ENCODE measurements around the gene ITPRID2. TPM values are rescaled to one million over a fixed set of nuclear protein-coding genes. Genes with fewer than 3 reads are reported as not detected.

ITPRID2 gene
- total and polyA plus RNA-seq, 8 donors, result 90.6 to 175 (median 101) TPM

- DNase-seq (no peak), ATAC-seq (peak; percentile 38)
- H3K27me3 ChIP-seq, result no peaks in the 10 kb centered on the region
- H3K9me3 ChIP-seq, result no peaks in the 10 kb centered on the region
- no peak overlapping the region for H3K4me3 ChIP-seq
- H3K36me3 ChIP-seq, result peaks cover 0 to 46% of the 10 kb centered on the region in 2 donors
- TF ChIP-seq, protein P1, sequence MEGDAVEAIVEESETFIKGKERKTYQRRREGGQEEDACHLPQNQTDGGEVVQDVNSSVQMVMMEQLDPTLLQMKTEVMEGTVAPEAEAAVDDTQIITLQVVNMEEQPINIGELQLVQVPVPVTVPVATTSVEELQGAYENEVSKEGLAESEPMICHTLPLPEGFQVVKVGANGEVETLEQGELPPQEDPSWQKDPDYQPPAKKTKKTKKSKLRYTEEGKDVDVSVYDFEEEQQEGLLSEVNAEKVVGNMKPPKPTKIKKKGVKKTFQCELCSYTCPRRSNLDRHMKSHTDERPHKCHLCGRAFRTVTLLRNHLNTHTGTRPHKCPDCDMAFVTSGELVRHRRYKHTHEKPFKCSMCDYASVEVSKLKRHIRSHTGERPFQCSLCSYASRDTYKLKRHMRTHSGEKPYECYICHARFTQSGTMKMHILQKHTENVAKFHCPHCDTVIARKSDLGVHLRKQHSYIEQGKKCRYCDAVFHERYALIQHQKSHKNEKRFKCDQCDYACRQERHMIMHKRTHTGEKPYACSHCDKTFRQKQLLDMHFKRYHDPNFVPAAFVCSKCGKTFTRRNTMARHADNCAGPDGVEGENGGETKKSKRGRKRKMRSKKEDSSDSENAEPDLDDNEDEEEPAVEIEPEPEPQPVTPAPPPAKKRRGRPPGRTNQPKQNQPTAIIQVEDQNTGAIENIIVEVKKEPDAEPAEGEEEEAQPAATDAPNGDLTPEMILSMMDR (IDR thresholded peaks at IDR 0.05), result no peak
- H3K27ac ChIP-seq, result peak overlapping the region in 1 of 2 donors; percentile 15
- intact Hi-C loops (cut with DNase I), result loop anchor here in 1 of 2 donors (10.0 kb wide), 1 partner anchor 165 kb away; no protein-coding TSS in a partner anchor
- H3K4me1 ChIP-seq, result peaks cover 11 to 53% of the 10 kb centered on the region in 2 donors
These were observed 18.7 kb downstream of the ITPRID2 start for GRCh38 chr2:181910028-181910831.

DNA sequence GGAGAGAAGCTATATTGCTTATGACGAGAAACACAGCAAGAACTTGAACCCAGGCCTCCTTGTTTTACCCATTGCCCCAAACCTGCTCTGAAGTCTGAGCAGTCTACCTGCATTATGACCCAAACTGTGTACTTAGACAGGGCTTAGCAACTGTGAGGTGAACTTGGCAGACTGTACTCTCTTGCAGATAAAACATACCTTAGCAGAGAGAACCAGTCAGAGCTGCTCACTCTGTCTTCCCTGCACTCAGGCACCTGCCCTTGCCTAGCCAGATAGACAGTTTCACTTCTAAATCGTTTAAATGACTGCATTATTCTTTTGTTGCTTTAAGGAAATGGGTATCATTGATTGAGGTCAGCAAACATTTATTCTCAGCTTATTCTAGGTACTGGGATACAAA, 20.3 kb downstream of the ITPRID2 start:
- peaks cover 11 to 43% of the 10 kb centered on the region in 2 donors for H3K4me1 ChIP-seq
- H3K4me3 ChIP-seq, result no peak overlapping the region
- H3K36me3 ChIP-seq, result peaks cover 0 to 54% of the 10 kb centered on the region in 2 donors
- DNase-seq, result no peak
- intact Hi-C loops (cut with DNase I), result loop anchor here in 1 of 2 donors (10.0 kb wide), 1 partner anchor 167 kb away; no protein-coding TSS in a partner anchor
- no peaks in the 10 kb centered on the region for H3K27me3 ChIP-seq
- no peak overlapping the region for H3K27ac ChIP-seq
- ATAC-seq, result peak; percentile 71
- TF ChIP-seq, protein P1 (IDR thresholded peaks at IDR 0.05), result no peak
- H3K9me3 ChIP-seq, result no peaks in the 10 kb centered on the region

GRCh38 chr2:181915102-181915501, 23.6 kb downstream of the ITPRID2 start:
- Histone ChIP-seq H3K27me3 (no peaks in the 10 kb centered on the region), H3K36me3 (peaks cover 3 to 85% of the 10 kb centered on the region in 2 donors), H3K4me1 (peaks cover 0 to 12% of the 10 kb centered on the region in 2 donors), H3K9me3 (no peaks in the 10 kb centered on the region), H3K4me3 (no peak overlapping the region), H3K27ac (no peak overlapping the region)
- TF ChIP-seq, protein P1 (IDR thresholded peaks at IDR 0.05), result no peak
- intact Hi-C loops (cut with DNase I), result loop anchor here in 1 of 2 donors (10.0 kb wide), 1 partner anchor 170 kb away; no protein-coding TSS in a partner anchor
- DNase-seq (no peak), ATAC-seq (no peak)

GRCh38 chr2:181916726-181917718, 25.5 kb downstream of the ITPRID2 start:
- intact Hi-C loops (cut with DNase I), result loop anchor here in 1 of 2 donors (10.0 kb wide), 1 partner anchor 172 kb away; no protein-coding TSS in a partner anchor
- Histone ChIP-seq H3K9me3 (no peaks in the 10 kb centered on the region), H3K4me3 (no peak overlapping the region), H3K27me3 (no peaks in the 10 kb centered on the region), H3K36me3 (peaks cover 3 to 99% of the 10 kb centered on the region in 2 donors), H3K27ac (no peak overlapping the region), H3K4me1 (no peaks in the 10 kb centered on the region)
- ATAC-seq (no peak), DNase-seq (no peak)
- TF ChIP-seq, protein P1 (IDR thresholded peaks at IDR 0.05), result no peak
